Loucy (cell line): ENCODE results near the gene GNAQ.

Source experiments
- CTCF ChIP-seq: fragments of 200-600 bp; sonication (generic); conservative IDR thresholded peaks from 2 replicates; pipeline ENCODE4 v1.5.1; 2014; ENCODE audit warnings: mild to moderate bottlenecking, antibody characterized with exemption, low read length
- EZH2phosphoT487 ChIP-seq: fragments of 200-600 bp; IDR thresholded peaks from 2 replicates; pipeline ENCODE4 v1.6.1; 2018; ENCODE audit warnings: antibody characterized with exemption, mild to moderate bottlenecking, moderate library complexity, borderline replicate concordance

GRCh38 chr9:77916410-77916819 is 115.2 kb downstream of the GNAQ start:
- TF ChIP-seq CTCF (no peak), EZH2phosphoT487 (no peak)
